NCI-H748 (cell line): ENCODE results near the gene ZNF446.

Experiments used
- DNase-seq: peaks from one replicate; lab custom pipeline; 2025; ENCODE audit not compliant: unreplicated experiment; lab: John Stamatoyannopoulos, UW

The ZNF446 gene

DNA sequence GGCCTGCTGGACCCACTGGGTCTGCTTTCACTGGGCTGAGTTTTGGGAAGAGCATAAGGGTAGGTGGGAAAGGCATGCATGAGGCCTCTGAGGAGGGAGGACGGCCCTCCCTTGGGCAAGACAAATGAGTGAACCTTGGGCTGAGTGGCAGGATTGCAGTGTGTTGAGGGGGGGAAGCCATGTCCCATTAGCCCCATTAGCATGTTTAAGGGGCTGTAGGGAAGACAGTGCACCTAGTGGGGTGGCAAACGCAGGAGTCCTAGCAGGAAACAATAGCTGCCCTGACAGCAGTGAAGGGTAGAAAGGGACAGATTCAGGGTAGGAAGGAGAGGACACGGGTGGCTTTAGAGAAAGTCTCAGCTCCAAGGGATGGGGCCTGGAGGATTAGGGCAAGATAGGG is 46.6 kb downstream of the ZNF446 start:
- DNase-seq, result no peak

DNA sequence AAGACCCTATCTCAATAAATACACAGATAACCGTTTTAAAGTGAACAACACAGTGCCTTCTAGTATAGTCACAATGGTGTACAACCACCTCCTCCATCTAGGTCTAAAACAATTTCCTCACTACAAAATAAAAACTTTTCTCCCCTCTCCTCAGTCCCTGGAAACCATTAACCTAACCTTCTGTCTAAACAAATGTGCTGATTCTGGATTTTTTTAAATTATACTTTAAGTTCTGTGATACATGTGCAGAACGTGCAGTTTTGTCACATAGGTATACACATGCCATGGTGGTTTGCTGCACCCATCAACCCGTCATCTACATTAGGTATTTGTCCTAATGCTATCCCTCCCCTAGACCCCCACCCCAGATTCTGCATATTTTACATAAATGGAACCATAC is 53.3 kb downstream of the ZNF446 start:
- no peak for DNase-seq
